Measurements from ENCODE around the gene MYL6B. TPM values are rescaled to one million over a fixed set of nuclear protein-coding genes. Genes with fewer than 3 reads are reported as not detected.
"Not testable (repeated sequence)": the region's sequence is repeated elsewhere in the genome, so short reads cannot be mapped to it uniquely, and the experiment has no call there.

Gene MYL6B
- total RNA-seq, 1 donor from 2014 or later: 52.2 TPM

DNA sequence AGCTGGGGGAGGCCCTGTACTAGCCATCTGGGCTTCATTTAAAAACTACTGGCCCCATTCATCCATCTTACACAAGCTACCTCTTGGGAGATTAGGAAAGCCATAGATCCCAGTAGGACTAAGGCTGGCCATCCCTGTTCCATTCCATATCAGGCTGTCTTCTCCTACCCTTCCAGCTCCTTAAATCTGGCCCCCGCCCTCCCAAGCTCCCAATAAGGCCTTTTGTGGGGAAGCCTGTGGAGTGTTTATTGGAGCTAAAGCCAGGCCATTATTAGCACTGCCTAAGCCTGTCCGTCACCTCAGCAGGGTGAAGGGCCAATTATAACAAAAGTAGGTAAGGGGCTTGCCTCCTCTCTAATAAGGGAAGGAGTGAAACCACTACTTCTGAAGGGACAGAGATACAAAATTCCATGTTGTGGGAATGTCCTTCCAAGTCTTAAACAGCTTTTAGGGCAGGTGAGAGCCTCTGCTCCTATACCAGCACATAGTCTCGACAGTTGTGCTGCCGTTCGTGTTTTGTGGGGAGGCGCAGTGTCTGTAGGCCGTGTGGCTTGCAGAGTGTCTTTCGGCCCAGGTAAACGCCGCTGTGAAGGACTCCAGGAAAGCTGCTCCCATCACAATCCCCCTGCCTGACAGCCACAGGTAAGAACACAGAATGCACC is 9.4 kb downstream of the MYL6B start:
- intact Hi-C loops (cut with micrococcal nuclease): no loop called here

DNA sequence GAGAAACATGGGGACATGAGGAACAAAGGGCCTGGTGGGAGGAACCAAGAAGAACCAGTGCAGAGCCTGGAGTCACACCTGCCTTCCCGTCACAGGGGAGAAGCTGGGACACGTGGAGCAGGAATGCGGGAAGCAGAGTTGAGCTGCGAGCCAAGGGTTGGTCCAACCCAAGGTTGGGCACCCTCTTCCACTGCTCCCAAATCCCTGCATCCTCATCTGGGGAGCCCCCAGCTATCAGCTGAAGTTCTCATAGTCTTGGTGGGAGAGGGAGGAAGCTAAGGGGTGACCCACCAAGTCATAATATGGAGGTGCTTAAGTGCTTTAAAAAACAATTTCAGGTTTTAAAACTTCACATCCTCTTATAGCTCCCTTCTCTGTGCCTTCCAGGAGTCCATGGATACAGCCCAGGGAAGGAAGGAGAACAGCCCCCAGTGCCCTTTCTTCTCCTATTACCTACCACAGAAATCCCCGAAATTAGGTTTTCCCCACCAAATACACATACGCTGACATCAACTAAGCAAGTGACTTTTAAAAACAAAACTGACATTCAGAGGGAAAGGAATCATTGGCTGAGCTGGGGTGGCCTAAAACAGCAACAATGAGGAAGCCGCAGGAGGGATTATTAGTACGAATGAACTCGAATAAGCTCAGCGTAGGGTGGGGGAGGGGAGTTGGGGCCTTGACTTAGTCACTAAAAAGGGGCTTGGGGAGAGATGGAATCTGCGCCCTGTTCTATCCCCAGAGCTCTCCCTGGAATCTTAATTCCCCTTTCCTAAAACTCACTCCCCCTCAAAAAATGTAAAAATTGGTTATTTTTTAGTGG is 10.3 kb downstream of the MYL6B start:
- intact Hi-C loops (cut with micrococcal nuclease): no loop called here

DNA sequence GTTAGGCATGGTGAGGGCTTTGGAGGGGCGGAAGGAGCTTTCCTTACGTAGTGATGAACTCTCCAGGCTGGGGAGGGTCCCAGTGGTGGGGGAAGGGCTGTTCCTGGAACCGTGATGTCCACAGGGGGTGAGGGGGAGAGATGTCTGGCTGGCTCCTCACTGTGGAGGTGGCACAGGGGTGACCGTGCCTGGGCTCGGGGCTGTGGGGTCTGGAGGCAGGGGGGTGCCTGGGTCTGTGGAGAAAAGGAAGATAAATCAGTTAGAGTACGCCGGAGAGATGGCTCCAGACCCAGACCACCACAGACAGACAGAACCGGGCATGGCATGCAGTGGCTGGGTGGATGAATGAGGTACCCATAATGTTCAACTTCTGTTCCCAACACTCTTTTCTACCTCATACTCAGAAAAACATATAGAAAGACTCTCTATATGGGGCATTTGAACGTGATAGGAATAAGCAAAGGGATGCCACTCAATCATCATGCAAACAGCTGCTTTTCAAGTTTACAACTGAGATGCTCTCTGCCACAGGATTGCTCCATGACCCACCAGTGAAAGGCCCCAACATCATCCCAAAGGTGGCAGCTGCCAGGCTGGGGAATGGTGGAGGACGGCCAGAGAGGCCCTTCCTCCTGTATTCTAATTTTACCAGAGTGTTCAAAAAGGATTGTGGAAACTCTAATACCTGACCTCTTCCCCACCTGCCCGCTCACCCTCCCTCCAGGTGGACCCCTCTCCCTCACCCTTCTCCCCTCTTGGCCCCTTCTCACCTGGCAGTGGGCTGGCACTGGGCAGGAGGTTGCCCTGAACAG is 11.4 kb downstream of the MYL6B start:
- intact Hi-C loops (cut with micrococcal nuclease): no loop called here

DNA sequence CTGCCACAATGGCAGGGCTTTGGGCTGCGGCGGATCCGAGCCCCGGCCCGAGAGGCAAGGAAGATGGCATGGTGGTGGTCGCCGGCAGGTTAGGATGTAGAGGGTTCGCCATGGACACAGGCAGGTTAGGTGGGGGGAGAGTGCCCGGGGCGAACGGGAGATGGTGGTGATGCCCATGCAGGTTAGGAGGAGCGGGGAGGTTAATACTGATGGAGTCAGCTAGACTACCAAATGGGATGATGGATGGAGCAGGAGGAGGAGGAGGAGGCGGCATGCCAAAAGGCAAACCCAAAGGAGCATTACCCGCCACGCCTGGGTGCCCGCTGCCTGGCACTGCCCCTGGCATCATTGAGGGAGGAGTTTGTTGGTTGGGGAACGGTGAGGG is 11.9 kb downstream of the MYL6B start:
- intact Hi-C loops (cut with micrococcal nuclease): no loop called here

DNA sequence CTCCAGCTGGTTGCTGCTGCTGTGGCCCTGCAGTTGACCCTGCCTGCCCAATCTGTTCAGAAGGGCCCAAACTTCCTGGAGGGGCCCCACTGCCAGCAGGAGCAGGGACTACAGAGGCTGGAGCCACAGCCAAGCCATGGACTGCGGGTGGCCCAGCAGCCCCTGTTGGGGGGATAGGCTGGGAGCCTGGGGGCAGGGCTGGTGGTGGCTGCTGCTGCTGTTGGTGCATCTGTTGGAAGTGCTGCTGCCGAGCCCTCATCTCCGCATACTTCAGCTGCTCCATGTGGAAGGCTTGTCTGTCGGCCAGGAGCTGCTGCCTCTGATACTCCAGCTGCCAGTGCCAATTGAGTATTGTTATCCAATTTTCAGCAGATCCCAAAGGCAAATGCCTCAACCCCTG is 13.0 kb downstream of the MYL6B start:
- intact Hi-C loops (cut with micrococcal nuclease): no loop called here

DNA sequence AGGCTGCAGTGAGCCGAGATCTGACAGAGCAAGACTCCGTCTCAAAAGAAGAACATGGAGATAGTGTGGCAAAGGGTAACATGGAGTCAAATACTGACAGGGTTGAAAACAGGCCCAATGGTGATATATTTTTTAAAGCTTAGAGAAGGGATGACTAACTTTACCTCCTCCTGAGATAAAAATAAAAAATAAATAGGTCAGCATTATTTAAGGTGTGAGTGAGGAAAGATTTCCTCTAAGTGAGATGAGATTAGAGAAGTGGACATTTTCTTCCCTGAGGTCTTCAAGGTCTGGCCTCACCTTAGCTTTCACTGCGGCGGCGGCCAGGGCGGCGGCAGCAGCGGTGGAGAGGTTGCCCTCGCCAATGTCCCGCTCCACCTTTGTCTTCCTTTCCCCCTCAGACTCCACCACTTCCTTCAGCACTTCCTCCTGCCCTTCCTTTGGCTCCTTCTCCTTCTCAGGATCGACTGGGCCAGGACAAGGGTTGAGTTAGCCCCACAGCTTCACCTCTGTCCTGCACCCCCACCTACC is 16.9 kb downstream of the MYL6B start:
- intact Hi-C loops (cut with micrococcal nuclease): no loop called here

DNA sequence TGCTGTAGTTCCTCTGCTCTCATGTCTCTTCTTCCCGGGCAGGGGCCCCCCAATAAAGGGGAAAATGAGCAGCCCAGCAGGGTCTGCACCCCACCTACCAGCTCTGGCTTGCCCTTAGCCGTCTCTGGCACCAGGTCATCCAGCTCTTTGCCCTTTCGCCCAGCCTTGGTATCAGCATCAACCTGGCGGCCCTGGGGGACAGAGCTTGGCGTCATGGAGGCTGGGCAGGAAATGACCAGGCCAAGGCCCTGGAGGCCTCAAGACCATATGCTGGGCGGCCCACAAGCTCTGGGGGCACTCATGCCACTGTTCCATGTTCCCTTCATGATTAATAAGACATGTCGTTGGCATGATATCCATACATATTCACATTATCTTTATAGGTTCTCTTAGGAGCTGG is 20.5 kb downstream of the MYL6B start:
- intact Hi-C loops (cut with micrococcal nuclease): no loop called here

DNA sequence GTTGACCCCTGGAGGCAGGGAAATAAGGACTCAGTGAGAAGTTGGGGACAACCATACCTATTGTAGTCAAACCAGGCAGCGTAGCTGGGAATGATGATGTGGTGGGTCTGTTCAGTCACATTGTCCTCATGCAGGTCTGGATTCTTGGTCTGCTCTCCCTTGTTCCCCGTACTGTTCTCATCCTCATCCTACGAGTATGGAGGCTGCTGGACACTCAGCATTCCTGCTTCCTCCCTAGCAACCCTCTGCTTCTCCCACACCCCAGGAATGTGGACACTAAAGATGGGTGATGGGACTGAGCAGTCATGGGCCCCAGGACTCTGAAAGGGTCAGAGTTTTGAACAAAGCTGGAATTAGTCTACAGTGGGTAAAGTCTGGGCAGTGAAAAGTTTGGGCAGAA is 26.0 kb downstream of the MYL6B start:
- intact Hi-C loops (cut with micrococcal nuclease): no loop called here

DNA sequence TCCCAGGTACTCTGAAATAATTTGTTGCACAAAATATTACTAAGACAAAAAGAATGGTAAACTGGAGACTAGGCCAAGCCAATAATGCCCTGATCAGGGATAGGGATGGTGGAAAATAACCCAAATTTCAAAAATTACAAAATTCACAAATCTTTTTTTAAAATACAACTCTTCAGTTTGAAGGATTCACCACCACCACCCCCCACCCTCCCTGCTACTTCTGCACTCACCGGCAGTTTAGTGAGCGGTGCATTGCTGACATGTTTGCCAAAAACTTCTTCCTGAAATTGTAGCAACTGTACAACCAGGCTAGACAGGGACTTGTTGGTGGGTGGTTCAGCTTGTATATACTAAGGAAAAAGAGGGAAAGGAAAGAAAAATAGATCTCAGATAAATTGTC is 34.6 kb downstream of the MYL6B start:
- intact Hi-C loops (cut with micrococcal nuclease): no loop called here

DNA sequence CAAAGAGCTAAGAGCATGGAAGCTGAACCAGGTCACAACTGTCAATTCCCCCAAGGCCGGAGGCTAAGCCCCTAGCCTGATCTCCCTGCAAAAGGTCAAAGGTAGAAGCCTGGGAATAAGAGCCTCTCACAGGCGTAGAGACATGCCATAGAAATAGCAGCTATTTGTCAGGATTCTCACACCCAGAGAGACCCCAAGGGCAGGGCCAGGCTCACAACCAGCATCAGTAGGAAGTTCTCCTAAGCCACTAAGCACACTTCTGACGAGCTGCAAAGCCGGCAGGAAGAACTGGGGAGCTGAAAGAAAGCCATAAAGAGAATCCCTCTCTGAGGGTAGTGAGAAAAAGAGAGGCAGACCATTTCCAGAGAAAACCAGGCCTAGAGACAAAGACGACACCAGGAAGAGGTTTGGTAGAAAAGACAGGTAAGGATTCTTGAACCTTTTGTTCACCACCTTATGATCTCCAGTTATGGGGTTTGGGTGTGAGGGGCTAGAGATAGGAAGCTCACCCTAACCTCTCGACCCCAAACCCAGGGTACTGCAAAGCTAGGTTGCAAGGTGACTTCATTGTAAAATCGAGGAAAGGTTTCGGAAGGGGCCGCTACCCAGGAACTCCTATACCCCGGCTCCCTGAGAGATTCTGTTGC is 35.9 kb downstream of the MYL6B start:
- intact Hi-C loops (cut with micrococcal nuclease): loop anchor here (1.0 kb wide), 1 partner anchor 30 kb away; the partner anchor contains the start of gene MYL6

DNA sequence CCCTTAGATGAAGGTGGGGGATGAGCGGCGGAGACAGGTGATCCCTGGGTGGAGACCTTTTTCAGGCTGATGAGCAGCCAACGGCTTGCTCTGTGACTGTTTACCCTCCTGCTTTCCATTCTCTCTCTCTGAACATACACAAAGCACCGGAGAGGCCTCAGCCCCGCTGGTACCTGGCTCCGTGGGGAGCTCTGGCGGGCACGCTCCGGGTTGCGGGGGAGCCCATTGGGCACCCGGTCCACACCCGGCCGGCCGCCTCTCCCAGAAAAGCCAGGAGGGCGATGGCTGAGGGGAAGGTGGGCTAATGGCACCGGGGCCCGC is 36.4 kb downstream of the MYL6B start:
- intact Hi-C loops (cut with micrococcal nuclease): loop anchor here (1.0 kb wide), 5 partner anchors 30 to 450 kb away; partner anchors contain the start of genes MYL6 and SPRYD4

DNA sequence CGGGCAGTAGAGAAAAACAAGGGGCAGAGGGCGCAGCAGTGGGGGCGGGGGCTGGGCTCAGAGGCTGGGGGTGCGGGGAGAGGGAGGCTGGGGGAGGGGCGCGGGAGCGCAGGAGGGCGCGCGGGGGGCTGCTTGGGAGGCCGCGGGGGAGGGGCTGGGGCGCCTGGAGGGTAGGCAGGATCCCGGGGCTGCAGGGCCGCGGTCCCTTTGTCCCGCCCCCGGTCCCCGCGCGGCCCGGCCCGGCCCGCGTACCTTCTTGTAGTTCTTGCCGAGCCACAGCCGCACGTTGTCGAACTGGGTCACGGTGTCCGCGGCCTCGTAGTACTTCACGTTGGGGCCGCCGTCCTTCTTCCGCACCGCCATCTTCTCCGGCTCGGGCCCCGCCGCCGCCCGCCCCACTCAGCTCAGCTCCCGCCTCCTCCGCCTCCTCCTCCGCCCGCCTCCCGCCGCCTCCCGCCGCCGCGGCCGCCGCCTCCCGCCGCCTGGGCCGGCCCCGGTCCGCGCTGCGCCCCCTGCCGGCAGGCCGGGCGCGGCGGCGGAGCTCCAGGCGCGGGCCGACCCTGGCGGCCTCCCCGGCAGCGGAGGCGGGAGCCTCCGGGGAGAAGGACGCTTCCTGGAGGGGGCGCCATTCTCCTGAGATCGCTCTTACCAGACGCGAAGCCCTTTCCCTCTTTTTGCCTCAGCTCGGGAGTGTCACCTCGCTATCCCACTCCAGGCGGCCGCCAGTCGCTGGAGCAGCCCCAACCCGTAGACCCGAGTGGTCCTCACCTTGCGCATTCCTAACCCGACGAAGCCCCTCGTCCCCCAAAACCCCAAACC is 36.9 kb downstream of the MYL6B start, which contains the start of gene SMARCC2:
TSS of gene SMARCC2 (minus strand) at position 385 of the 819 bp plus-strand sequence. CDS start at position 363, 22 bp downstream.
- intact Hi-C loops (cut with micrococcal nuclease): loop anchor here (1.0 kb wide), 4 partner anchors 63 to 451 kb away; partner anchors contain the start of gene SPRYD4

DNA sequence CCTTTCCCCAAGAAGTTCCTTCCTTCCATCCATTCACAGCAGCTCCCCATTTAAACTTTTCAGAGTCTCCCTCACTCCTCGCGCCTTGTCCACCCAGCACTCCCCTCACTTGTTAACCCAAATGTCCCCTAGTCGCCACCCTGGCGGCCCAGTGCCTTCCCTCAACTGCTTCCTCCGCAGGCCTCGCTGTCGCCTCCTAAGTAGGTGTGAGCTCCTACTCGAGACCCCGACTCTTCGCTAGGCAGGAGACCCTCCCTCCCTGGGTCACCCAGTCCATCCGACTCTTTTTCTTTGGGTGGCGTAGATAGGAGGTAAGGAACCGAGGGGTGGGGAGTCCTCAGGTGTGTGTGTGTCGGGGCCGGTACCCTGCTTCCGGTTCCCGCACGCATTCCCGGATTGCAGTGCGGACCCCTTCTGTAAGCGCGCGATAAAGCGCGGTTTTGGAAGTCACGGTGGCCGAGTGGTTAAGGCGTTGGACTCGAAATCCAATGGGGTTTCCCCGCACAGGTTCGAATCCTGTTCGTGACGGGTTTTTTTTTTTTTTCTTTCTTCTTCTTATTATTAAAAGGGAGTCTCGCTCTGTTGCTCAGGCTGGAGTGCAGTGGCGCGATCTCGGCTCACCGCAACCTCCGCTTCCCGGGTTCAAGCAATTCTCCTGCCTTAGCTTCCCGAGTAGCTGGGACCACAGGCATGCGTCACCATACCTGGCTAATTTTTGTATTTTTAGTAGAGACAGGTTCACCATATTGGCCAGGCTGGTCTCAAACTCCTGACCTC is 37.7 kb downstream of the MYL6B start:
- intact Hi-C loops (cut with micrococcal nuclease): loop anchor here (1.0 to 5.0 kb wide), 9 partner anchors 64 to 452 kb away; partner anchors contain the start of genes SPRYD4 and TIMELESS

DNA sequence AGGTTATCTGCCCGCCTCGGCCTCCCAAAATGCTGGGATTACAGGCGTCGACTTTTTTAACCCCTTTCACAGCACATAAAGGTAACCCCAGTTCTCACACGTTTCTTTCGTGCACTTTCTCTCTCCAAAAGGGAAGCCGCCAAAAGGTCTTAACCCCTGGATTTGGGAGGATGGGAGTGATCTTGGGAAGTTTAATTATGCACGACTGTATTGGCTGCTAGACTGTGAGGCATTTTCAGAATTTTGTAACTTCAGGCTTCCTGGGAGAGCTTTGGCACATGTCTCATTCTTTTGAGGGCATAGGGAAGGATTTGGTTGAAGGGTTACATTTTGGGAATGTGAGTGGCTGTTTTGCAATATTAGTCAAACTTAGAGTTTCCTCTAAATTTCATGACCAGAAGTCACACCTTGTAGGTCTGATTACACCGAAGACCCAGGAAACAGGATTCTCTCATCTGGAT is 38.3 kb downstream of the MYL6B start:
- intact Hi-C loops (cut with micrococcal nuclease): loop anchor here (1.0 to 5.0 kb wide), 5 partner anchors 71 to 402 kb away; partner anchors contain the start of gene TIMELESS

DNA sequence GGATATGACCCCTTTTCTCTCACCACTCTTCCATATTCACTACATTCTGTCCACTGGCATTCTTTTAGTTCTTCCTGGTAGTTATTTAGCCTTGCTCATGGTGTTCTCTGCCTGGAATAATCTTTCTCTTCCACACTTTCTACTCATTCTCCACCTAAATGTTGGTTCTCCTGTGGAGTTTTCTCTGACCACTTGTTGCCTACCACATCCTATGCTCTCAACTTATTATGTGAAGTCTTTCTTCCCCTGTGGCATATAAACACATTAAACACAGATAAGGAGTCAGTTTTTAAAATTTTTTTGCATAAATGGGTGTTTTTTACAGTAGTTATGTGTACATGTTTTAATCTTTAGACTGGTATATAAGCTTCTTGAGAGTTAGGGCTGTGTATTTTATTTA is 40.2 kb downstream of the MYL6B start:
- intact Hi-C loops (cut with micrococcal nuclease): loop anchor here (2.0 to 5.0 kb wide), 4 partner anchors 74 to 400 kb away; partner anchors contain the start of genes COQ10A and TIMELESS

DNA sequence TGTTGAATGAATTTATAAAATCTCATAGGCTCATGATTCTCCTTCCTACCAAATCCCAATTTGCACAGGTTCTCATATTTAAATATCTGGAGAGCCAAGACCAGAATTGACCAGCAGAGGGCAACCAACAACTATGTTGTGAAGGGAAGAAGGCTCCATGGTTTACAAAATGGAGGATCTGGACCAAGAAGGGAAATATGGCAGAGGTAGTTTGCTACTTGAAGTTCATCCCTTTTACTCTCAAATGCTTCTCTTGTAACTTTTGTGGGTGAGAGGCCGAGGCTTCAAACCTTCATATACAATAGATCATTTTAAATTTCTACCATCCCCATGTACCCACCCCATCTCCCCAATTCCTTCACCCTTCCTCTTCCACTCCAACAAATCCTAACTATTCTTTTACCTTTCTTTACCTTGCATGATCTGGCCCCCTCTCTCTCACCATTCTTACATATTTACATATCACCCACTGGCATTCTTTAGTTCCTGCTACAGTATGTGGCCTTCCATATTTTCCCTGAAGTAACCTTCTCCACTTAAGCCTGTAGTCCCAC is 40.7 kb downstream of the MYL6B start:
- intact Hi-C loops (cut with micrococcal nuclease): loop anchor here (1.0 to 5.0 kb wide), 10 partner anchors 31 to 399 kb away; partner anchors contain the start of genes ANKRD52, COQ10A, NABP2 and PAN2

DNA sequence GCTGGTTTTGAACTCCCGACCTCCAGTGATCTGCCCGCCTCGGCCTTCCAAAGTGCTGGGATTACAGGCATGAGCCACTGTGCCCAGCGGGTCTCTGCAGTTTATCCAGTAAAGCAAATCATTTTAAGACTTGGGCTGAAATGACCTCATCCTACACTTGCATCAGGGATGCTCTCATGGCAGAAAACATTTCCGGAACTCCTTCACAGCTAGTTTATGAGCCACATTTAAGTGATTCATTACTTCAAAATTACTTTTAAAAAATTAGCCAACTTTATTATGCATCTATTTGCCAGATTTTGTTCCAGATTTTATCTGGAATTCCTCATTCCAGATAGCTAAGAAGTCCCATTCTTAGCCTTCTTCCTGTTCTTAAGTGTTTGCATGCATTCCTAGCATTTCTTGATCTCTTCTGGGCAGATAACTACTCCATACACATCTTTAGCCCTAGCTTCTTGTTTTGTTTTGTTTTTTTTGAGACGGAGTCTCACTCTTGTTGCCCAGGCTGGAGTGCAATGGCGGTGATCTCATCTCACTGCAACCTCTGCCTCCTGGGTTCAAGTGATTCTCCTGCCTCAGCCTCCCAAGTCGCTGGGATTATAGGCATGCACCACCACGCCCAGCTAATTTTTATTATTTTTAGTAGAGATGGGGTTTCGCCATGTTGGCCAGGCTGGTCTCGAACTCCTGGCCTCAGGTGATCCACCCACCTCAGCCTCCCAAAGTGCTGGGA is 44.6 kb downstream of the MYL6B start:
- intact Hi-C loops (cut with micrococcal nuclease): not testable (repeated sequence)
